HuH-7.5 (cell line): Measurements from ENCODE around the gene C1orf53.
"Not testable (repeated sequence)": the region's sequence is repeated elsewhere in the genome, so short reads cannot be mapped to it uniquely, and the experiment has no call there.

Source experiments
- DNase-seq: peaks from one replicate; pipeline ENCODE4 v3.0.0; 2011; ENCODE audit warnings: low spot score

Gene C1orf53

DNA sequence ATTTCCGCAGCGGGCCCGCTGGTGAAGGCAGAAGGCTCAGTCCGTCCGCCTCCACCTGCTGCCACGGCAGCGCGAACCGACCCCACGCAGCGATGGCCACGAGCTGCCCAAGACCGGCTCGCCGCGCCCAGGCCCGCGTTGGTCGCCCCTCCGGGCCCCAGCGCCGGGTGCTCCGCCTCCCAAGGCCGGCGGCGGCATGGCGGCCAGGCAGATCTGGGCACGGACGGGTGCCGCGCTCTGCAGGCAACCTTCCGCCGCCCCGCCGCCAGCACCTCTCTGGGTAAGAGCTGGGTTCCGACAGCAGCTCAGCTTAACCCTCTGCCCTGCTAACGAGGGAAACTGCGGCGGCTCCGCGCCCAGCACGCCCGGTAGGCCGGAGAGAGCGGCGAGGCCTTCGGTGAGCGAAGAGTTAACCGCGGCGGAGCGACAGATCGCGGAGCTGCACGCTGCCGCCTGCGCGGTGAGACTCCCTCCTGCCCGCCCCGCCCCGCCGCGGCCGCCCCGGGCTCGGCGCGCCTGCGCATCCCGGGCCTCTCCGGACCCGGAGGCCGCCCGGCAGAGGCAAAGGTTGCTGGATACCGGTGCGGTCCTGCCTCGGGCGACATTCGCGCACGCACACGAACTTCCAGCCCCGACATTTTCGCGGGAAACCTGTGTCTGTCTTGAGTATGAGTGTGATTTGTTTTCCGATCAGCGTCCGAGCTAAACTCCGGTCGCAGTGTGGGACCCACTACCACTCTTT lies at the start of gene C1orf53:
TSS of gene C1orf53 (plus strand) at position 177 of the 742 bp plus-strand sequence. CDS start at position 197, 20 bp downstream.
- peak; percentile 92 for DNase-seq

DNA sequence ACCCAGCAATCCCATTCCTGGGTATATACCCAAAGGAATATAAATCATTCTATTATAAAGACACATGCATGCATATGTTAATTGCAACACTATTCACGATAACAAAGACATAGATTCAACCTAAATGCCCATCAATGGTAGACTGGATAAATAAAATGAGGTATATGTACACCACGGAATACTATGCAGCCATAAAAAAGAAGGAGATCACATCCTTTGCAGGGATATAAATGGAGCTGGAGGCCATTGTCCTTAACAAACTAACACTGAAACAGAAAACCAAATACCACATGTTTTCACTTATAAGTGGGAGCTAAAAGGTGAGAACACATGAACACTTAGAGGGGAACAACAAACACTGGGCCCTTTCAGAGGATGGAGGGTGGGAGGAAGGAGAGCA lies 46.7 kb upstream of the C1orf53 start:
- DNase-seq = not testable (repeated sequence)

DNA sequence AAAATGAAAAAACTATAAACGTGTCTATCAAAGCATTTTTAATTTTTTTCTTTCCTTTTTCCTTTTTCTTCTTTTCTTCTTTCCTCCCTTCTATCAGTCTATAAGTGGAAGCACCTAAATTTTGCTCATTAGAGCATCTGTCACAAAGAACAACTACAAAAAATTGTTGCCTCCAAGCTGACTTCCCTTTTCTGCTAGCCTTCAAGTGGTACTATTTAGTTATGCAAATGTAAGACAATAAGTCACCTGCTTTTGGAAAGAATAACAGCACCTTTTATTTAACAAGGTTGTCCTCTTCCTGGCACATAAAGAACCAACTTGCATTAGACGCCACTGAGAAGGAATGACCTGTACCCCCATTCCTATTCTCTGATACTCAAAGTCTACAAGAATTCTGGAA lies 45.0 kb upstream of the C1orf53 start:
- no peak for DNase-seq

DNA sequence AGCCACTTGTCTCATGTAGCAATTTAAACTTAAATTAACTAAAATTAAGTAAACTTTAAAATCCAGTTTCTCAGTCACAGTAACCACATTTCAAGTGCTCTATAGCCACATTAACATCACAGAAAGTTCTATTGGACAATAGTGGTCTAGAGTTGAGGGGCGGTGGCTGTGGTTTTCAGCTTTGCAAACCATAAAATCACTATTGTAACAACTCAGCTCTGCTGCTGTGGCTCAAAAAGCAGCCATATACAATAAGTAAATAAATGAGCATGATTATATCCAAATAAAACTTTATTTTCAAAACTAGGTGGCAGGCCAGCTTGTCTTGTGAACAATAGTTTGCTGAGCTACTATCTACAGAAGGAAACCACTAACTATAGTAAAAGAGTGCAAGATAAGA lies 43.4 kb upstream of the C1orf53 start:
- DNase-seq = no peak

DNA sequence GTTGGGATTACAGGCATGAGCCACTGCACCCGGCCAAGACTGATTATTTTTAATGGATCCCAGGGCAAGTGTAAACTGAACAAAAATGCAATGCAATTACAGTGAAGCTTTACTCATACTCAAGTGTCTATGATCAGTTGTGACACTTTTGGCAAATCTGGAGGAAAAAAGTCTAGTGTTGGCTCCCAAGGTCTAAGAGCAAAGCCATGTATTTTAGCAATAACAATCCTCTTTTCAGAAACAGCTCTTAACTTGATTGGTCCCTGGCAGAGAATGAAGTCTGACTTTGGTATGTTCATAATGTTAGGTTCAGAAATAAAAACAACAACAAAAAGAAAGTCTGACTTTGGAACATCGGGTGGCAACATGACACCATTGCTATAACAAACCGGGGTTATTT lies 40.2 kb upstream of the C1orf53 start:
- DNase-seq = no peak

DNA sequence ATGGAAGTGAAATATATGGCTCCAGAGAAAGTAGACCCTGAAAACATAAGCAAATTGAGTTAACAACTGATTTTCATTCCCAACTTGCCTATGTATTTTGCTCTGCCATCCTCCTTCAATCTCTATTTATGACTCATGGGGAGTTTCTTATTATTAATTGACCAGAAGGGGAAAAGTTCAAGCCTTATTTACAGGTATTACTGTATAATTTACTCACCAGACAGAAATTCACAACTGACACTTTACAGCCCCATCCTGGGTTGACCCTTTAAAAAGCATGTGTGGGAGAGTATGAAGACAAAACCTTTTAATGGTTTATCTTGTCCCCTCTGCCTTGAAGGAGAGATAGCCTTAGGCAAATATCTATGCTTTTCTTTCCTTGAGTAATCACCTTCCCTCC lies 39.8 kb upstream of the C1orf53 start:
- no peak for DNase-seq

DNA sequence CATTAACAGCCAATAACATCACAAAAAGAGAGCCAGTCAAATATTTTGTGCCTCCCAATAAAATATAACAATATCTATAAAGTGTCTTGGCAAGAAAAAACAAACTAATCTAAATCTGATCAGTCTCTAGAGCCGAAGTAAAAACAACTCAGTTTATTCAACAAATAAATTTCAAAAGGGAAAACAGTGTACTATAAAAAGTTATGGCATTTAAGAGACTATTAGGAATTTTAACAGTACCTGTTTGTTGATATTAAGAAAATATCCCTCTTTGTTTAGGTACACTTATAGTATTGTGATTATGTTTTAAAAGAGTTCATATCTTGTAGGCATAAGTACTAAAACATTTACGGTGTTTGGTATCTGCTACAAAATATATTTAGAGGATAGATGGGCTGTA lies 36.6 kb upstream of the C1orf53 start:
- DNase-seq = no peak

DNA sequence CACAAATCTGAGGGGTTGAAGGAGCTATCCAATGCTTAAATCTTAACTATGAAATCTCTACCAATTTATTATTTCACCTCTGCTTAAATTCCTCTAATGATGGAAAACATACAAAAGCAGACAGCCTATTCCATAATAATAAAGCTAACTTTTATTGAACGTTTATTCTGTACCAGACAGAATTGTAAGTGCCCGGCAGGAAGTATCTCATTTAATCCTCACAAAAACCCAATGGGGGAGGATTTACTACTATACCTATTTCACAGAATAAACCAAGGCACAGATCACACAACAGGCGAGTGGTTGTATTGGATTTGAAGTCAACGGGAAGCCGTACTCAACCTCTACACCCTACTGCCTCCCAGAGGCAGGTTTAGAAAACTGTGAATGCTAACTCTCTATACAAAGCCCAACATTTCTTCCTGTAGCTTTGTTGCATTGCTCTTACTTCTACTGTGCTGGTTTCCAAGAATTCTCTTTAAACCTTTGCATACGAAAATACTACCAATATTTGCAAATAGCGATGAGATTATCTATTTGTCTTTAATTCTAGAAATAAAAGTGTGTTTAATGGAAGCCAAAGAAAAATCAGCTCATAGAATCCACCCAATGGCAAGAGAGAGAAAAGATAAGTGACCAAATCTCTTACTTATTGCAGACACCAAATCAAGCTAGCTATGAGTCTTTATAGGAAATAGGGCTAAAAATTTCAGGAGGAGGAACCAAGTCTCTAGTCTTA lies 33.5 kb upstream of the C1orf53 start:
- DNase-seq = peak; percentile 25

DNA sequence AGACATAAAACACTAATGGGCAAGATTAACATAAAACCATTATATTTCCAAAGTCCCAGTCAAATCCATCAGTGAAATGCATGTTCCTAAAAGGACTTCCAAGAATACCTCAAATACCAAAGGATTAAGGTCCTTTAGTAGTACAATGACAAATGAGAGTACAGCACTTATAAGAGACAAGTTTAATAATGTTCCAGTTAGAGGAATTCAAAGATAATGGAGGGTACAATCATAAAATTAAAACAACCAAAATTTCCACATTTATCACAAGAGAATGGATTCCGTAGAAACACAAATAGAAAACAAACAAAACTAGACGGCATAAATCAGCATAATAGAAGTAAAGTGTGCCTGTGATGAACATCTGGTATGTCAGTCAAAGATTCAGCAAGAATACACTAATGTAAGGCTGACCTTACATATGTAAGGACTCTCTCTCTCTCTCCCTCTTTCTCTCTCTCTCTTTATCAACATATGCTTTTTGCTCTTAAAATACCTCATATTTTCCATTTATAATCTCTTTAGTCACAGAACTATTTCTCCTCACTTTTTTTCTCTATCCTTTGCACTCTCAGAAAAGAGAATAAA lies 32.8 kb upstream of the C1orf53 start:
- no peak for DNase-seq

DNA sequence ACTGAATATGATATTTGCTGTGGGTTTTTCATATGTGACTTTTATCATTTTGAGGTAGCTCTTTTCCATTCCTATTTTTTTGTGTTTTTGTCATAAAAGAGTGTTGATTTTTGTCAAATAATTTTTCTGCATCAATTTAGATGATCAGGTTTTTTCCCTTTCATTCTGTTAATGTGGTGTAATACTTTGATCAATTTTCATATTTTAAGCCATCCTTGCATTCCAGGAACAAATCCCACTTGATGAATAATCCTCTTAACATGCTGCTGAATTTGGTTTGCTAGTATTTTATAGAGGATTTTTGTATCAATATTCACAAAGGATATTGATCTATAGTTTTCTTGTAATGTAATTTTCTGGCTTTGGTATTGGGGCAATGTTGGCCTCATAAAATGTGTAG lies 25.5 kb upstream of the C1orf53 start:
- DNase-seq = no peak

DNA sequence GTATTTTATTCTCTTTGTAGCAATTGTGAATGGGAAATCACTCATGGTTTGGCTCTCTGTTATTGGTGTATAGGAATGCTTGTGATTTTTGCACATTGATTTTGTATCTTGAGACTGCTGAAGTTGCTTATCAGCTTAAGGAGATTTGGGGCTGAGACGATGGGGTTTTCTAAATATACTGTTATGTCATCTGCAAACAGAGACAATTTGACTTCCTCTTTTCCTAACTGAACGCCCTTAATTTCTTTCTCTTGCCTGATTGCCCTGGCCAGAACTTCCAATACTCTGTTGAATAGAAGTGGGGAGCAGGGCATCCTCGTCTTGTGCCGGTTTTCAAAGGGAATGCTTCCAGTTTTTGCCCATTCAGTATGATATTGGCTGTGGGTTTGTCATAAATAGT lies 22.0 kb upstream of the C1orf53 start:
- not testable (repeated sequence) for DNase-seq

DNA sequence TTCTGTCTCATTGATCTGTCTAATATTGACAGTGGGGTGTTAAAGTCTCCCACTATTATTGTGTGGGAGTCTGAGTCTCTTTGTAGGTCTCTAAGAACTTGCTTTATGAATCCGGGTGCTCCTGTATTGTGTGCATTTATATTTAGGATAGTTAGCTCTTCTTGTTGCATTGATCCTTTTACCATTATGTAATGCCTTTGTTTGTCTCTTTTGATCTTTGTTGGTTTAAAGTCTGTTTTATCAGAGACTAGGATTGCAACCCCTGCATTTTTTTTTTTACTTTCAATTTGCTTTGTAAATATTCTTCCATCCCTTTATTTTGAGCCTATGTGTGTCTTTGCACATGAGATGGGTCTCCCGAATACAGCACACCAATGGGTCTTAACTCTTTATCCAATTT lies 20.2 kb upstream of the C1orf53 start:
- DNase-seq = not testable (repeated sequence)

DNA sequence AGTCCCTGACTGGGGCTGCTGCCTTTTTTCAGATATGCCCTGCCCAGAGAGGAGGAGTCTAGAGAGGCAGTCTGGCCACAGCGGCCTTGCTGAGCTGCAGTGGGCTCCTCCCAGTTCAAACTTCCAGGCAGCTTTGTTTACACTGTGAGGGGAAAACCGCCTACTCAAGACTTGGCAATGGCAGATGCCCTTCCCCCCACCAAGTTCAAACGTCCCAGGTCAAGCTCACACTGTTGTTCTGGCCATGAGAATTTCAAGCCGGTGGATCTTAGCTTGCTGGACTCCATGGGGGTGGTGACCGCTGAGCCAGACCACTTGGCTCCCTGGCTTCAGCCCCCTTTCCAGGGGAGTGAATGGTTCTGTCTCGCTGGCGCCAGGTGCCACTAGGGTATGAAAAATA lies 18.3 kb upstream of the C1orf53 start:
- no peak for DNase-seq

DNA sequence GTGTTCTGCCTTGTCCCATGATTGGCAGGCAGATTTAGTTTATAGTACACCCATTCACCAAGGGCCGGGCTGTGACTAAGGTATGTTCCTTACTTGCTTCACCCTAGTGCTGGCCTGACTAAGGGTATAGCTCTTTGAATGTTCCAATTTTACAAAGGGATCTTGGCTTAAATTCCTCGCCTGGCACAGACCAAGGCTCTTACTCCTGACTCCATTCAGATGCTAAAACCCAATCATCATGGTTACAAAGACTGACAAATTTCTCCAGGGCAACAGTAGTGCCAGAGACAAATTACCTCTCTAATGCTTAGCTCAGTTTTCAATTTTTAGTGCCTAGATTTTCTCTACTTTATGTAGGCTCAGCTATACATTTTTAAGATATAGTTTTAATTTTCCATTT lies 11.5 kb upstream of the C1orf53 start:
- no peak for DNase-seq

DNA sequence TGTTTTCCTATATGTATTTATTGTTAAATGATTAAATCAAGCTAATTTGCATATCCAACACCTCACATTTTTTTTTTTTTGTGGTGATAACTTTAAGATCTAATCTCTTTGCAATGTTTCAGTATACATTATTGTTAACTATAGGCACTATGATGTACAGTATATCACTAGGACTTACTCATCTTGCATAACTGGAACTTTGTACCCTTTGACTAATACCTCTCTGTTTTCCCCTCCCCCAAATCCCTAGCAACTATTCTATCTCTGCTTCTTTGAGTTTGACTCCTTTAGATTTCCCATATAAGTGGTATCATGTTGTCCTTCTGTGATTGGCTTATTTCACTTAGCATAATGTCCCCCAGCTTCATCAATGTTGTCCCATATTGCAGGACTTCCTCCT lies 9.7 kb upstream of the C1orf53 start:
- no peak for DNase-seq

DNA sequence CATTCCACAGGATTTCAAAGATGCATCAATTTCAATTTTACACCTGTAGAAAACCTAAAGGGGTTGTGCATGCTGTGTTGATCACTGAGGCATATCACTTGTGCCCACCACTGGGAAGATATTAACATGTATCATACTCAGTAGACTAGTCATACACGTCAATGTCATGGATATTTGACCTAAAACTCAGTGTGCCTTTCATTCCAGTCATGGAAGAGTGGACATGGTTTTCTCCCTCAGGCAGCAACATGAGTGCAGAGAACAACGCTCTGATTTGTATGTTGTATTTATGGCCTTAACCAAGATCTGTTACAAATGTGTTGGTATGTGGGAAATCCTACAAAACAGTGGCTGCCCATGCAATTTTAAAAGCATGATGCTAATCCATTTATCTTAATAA lies 6.1 kb upstream of the C1orf53 start:
- no peak for DNase-seq

DNA sequence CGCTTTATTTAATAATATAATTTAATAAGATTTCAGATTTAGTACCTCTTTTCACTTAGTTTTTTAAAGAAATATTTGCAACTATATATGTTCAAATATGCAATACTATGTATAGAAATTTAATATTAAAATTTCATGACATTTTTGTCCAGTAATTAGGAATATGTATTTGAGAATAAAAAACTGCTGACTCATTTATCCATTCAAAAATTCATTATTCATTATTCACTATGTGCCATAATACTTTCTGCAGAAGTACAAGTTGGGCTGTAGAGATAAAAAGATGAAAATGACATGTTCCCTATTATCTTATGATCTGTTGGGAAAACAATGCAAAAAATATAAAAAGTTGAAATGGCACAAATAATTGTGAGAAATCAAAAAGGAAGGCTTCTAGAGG lies 3.4 kb upstream of the C1orf53 start:
- no peak for DNase-seq

DNA sequence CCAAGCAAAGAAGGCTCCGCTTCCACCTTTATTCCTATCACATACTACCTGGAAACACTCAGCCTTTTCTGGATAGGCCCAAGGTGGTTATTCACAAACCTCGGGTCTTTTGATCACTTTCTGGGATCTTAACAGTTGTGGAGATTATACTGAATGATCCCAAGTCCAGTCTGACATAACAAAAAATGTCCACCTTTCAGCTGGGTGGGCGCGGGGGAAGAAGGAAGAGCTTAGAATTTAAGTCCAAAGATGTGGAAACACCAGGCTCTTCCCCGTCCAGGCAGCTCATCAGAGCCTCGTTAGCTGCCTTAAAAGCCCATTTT lies 338 bp upstream of the C1orf53 start:
- DNase-seq = no peak

DNA sequence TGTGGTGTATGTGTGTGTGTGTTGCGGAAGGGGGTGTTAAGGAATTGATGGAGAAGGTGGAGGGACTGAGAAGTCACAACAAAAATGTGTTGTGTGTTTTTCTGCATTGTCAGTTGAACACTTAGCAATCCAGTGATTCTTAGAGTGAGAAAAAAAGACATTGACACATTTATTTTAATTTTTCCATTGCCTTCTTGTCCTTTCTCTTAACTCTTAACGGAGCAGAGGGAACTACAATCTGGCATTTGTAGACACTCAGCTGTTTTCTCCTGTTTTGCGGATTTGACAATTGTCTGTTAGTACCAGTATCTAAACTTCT lies 725 bp downstream of the C1orf53 start:
- no peak for DNase-seq

DNA sequence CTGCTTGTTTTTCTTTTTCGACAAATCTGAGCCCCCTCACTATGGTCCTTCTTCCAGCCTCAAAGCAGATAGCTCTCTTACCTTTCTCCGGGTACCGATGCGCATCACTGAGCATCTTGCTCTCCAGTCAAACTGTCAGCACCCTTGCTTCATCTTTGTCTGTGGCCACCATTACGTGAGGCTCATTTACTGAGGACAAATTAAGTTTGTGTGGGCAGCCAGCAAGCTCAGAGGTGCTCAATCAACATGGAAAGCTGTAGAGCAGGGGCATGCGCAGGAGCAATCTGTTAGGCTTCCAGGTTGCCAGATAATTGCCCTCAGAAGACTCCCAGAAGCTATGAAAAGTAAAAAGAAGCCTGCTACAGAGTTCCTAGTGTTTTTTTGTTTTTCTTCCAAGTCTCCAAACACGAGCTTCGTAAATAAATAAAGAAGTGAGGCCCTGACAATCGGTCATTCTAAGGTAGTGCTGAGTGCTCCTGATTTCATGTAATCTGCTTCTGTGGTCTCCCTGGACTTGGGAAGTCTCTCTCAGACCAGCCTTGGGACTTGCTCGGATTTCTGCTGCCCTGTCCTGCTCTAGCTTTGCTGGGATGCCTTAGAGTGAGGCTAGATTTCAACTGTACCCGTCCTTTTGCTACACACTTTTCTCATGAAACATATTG lies 1.8 kb downstream of the C1orf53 start:
- DNase-seq = no peak

DNA sequence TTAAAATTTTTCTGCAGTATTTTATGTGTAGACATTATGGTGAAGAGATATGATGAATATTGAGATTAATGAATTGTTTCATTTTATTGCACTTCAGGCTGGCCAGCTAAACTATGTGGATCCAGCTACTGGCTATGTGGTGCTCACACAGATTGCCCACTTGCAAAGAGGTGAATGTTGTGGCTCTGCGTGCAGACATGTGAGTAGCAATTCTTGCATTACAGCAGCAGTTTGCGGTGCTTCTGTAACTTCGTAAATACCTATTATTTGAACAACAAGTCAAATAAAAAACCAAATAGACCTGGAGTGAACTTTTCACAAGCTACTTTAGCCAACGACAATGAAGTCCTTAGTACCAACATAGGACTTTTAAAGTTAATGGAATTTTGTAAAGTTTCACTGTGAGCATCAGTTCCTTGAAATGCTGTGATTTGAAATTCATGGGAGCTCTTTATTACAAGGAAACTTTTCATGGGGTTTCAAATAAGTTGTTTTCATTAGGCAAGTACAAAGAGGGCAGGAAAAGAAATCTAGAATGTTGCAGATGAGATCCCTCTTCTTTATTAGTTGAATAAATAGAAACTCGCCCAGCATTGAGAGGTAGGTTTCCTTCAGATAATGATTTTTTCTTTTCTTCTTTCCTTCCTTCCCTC lies 3.4 kb downstream of the C1orf53 start:
- no peak for DNase-seq

DNA sequence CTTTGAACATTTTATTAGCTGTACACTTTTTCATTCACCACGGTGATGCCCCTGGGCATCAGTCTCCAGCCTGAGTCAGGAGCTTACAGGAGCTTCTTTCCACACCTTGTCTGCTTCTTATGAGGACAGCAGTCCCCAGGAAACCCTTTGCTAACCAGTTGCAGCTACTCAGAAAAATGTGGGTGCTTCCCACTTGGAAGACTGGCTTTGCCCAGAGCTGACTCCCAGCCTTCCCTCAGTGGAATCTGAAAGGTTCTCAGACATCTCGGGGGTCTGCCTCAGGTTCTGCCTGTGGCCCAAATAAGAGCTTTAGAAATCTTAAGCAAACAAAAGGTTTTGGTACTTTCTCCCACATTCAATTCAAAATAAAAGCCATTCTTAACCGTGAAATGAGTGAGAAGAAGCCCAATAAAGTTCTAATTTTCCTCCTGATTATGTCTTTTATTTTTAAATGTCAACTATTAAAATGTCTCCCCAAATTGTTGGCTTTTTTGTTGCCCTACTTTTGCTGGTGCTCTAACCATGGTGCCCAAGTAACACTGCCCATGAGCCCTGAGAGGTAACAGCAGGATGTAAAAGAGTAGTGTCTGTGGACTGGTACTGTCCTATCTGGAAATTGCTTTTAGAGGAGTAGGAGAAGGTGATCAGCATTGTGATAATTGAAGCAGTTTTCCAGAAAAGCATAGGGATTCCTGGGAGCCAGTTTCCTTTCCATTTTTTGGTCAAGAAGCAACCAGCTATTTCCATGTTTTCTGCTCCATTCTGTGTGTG lies 5.6 kb downstream of the C1orf53 start:
- DNase-seq = no peak
